Hematopoietic multipotent progenitor cell treated with erythropoietin and hydrocortisone succinate and interleukin-3 and kit ligand, for 17 days (in vitro differentiated cells): ENCODE measurements around the gene KIRREL3.

Source experiments
- DNase-seq: peaks from one replicate; pipeline ENCODE4 v3.0.0-alpha.2; 2015; ENCODE audit warnings: low spot score

The KIRREL3 gene

GRCh38 chr11:126669416-126669815 lies 331.2 kb downstream of the KIRREL3 start:
- no peak for DNase-seq

GRCh38 chr11:126664643-126665042 lies 335.9 kb downstream of the KIRREL3 start:
- no peak for DNase-seq

- DNase-seq: no peak
Observed at GRCh38 chr11:126663749-126664592, 336.6 kb downstream of the KIRREL3 start.

GRCh38 chr11:126662035-126662790 lies 338.4 kb downstream of the KIRREL3 start:
- DNase-seq: no peak

GRCh38 chr11:126660761-126661425 lies 339.7 kb downstream of the KIRREL3 start:
- no peak for DNase-seq

- DNase-seq: no peak
Observed at GRCh38 chr11:126660321-126660720, 340.2 kb downstream of the KIRREL3 start.

GRCh38 chr11:126658306-126659056 lies 342.1 kb downstream of the KIRREL3 start:
- no peak for DNase-seq

GRCh38 chr11:126655807-126656128 lies 344.8 kb downstream of the KIRREL3 start:
- no peak for DNase-seq

- no peak for DNase-seq
Observed at GRCh38 chr11:126654886-126655806, 345.4 kb downstream of the KIRREL3 start.

GRCh38 chr11:126653040-126653439 lies 347.5 kb downstream of the KIRREL3 start:
- no peak for DNase-seq

GRCh38 chr11:126647735-126648134 lies 352.8 kb downstream of the KIRREL3 start:
- DNase-seq: no peak

GRCh38 chr11:126646701-126647557 lies 353.6 kb downstream of the KIRREL3 start:
- no peak for DNase-seq

- no peak for DNase-seq
Observed at GRCh38 chr11:126645186-126645585, 355.4 kb downstream of the KIRREL3 start.

GRCh38 chr11:126640186-126640585 lies 360.4 kb downstream of the KIRREL3 start:
- DNase-seq: no peak

GRCh38 chr11:126639692-126640091 lies 360.9 kb downstream of the KIRREL3 start:
- no peak for DNase-seq

GRCh38 chr11:126638648-126639047 lies 361.9 kb downstream of the KIRREL3 start:
- no peak for DNase-seq

- DNase-seq: no peak
Observed at GRCh38 chr11:126637795-126638175, 362.8 kb downstream of the KIRREL3 start.

GRCh38 chr11:126636911-126637794 lies 363.4 kb downstream of the KIRREL3 start:
- no peak for DNase-seq

- DNase-seq: no peak
Observed at GRCh38 chr11:126635511-126635910, 365.1 kb downstream of the KIRREL3 start.
